ENCODE measurements around the gene TMEM33.

- TF ChIP-seq CTCF (IDR thresholded peaks at IDR 0.05): no peak
- TF ChIP-seq POLR2A (IDR thresholded peaks at IDR 0.05): no peak
Observed at GRCh38 chr4:41887277-41887676, 48.0 kb upstream of the TMEM33 start.
